Hematopoietic multipotent progenitor cell treated with erythropoietin and hydrocortisone succinate and interleukin-3 and kit ligand, for 8 days (in vitro differentiated cells): ENCODE data around the gene SHROOM1.
"Not testable (repeated sequence)": the region's sequence is repeated elsewhere in the genome, so short reads cannot be mapped to it uniquely, and the experiment has no call there.

Source experiments
- DNase-seq: peaks from one replicate; pipeline ENCODE4 v3.0.0-alpha.2; 2015

Gene SHROOM1

DNA sequence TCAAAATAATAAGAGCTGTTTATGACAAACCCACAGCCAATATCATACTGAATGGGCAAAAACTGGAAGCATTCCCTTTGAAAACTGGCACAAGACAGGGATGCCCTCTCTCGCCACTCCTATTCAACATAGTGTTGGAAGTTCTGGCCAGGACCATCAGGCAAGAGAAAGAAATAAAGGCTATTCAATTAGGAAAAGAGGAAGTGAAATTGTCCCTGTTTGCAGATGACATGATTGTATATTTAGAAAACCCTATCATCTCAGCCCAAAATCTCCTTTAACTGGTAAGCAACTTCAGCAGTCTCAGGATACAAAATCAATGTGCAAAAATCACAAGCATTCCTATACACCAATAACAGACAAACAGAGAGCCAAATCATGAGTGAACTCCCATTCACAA is 26.2 kb downstream of the SHROOM1 start:
- DNase-seq, result not testable (repeated sequence)

GRCh38 chr5:132802685-132803066 is 27.8 kb downstream of the SHROOM1 start:
- DNase-seq, result not testable (repeated sequence)

GRCh38 chr5:132802044-132802684 is 28.3 kb downstream of the SHROOM1 start:
- DNase-seq, result no peak

DNA sequence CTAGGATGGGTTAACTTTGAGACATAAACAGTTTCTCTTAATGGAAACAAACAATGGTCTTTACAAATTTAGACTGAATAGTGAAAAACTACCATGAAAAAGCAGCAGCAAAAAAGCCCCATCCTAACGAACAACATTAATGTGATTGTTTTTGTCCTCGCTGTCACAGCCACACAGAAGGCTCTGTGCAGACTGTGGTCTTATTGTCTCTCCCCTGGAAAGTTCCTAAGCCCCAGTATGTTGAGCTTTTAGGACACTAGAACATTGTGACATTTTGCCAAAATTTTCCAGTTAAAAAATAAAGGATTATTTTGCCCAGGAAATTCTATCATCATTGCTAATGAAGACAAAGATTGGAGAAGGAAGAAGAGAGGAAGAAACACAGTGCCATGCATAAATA is 29.9 kb downstream of the SHROOM1 start:
- no peak for DNase-seq

DNA sequence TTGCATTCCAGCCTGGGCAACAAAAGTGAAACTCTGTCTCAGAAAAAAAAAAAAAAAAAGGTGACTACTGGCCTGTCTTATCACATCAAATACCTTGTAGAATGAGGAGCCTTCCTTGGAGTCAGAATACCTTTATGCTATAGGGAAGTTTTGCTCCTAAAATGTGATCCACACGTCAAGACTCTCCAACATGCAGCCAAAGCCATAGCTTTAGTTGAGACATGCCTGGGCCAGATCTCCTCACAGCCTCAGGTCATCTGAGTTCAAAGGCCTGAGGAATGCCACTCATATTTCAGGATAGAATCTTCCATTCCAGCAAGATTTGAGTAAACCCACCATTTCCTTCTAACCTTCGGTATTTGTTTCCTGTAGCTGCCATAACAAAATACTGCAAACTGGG is 31.1 kb downstream of the SHROOM1 start:
- no peak for DNase-seq

- no peak for DNase-seq
Measured at GRCh38 chr5:132797651-132798050, 32.8 kb downstream of the SHROOM1 start.

DNA sequence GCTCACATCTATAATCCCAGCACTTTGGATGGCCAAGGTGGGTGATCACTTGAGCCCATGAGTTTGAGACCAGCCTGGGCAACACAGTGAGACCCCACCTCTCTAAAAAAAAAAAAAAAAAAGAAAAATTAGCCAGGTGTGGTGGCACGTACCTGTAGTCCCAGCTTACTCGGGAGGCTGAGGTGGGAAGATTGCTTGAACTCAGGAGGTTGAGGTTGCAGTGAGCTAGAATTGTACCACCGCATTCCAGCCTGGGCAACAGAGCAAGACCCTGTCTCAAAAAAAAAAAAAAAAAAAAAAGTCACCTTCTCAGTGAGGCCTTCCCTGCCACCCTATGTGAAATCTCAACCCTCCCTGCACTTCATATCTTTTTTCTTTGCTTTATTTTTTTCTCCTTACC is 39.4 kb downstream of the SHROOM1 start:
- no peak for DNase-seq

DNA sequence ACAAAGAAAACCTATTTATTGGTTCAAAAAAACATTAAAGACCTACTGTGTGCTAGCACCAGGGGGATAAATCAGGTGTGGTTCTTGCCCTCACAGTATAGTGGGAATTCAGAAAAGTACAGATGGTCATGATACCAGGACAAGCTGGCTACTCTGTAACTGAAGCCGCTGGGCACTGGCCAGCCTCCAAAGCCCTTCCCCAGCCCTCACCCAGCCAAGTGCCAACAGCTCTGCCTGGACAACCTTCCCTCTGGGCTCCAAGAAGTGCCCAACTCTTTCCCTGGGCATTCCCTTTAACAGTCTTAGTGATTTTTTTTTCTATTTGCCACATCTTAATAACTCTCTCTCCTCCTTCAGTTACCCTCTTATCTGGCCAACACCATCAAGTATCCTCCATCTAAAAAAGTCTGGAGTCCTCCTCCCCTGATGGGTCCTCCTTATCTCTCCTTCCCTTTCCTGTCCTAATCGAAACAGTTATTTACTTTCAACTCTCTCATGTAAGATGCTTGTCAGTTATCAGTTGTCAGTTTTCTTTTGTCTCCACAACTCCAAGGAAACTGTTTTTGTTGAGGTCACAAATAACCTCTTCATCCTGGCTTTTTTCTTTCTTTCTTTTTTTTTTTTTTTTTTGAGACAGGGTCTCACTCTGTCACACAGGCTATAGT is 40.1 kb downstream of the SHROOM1 start:
- DNase-seq, result peak; percentile 58

GRCh38 chr5:132788990-132789886 is 41.2 kb downstream of the SHROOM1 start:
- DNase-seq, result no peak

GRCh38 chr5:132788508-132788907 is 41.9 kb downstream of the SHROOM1 start:
- DNase-seq, result peak; percentile 56

DNA sequence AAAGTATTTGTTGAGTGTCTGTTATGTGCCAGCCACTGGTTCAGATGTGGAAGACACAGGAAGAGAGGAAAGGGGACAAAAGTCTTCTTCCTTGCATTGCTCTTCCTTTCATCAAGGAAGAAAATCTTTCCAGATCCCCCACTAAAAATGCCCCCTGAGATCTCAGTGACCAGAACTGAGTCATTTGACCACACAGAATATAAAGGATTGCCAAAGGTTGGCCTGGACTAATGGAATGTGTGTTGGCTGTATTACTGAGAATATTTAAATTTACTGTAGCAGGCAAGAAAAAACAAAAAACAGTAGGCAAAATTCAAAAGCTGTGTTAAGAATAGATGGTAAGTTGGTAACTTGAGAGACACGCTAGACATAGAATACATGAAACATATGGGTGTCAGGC is 43.4 kb downstream of the SHROOM1 start:
- DNase-seq, result no peak

- no peak for DNase-seq
Measured at GRCh38 chr5:132785864-132786263, 44.6 kb downstream of the SHROOM1 start.

DNA sequence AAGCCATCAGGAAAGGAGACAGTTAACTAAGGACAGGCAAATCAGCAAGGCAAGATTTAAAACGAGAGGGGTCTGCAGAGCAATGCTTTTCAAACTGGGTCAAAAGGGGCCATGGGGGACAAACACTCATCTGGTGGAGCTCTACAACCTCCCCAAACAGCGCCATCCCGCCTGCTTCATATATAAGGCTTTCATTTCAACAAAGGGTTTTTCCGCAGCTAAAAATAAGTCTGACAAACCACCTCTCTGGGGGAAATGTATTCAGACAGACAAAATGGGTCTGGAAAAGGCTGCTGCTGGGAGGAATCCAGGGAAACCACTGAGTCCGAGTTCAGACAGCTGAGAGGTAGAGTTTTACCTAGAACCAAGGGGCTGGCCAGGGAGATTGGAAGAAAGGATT is 45.1 kb downstream of the SHROOM1 start:
- no peak for DNase-seq

- DNase-seq, result no peak
Measured at GRCh38 chr5:132782101-132782500, 48.3 kb downstream of the SHROOM1 start.

GRCh38 chr5:132781029-132781428 is 49.4 kb downstream of the SHROOM1 start:
- no peak for DNase-seq

DNA sequence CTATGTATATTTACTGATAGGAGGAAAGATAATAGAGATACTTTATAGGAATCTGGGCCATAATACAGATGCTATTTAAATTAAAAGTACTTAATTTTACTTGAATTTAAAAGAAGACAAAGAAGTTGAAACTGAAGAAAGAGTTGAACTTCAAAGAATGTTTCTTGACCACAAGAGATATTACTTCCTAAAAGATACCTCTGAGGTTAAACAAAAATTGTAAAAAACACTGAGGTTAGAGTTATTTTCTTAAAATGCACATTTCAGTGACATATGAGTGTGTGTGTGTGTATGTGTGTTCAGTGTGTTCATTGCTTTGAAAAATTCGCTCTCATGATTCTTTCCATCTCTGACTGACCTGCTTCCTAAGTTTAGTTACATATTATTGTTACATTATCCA is 49.9 kb downstream of the SHROOM1 start:
- DNase-seq, result no peak

DNA sequence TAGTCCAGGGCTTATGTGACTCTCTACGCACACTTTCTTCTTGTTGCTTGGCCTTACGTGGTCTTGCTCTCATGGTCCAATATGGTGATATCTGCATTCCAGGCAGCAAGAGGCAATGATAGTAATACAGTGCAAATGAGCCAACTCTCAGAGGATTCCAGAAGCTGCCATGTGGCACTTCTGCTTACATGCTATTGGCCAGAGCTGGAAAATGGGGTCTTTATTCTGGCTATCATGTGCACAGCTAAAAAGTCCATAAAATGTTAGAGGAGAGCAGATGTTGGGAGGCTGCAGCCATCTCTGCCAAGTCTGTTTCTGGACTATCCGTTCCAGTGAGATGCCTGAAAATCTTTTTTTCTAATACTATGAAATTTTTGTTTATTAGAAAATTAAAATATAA is 50.5 kb downstream of the SHROOM1 start:
- DNase-seq, result no peak

- no peak for DNase-seq
Measured at GRCh38 chr5:132778856-132779255, 51.6 kb downstream of the SHROOM1 start.

DNA sequence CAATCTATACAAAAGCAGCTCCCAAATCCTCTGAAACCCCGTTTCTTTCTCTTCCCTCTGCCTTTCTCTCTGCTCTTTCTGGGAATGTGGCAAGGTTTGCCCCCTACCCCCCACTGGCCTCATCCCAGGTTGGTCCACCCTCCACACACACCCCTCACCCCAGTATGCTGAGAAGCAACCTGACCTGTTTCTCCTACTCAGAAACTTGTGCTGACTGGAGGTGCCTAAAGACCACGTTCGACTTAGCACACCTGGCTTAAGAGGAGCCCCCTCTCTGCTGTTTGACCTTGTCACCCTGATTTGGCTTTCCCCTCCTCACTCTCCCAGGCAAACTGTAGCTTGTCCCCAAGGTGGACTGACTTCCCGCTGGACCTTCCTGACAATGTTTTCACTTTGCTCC is 52.3 kb downstream of the SHROOM1 start:
- DNase-seq, result no peak

DNA sequence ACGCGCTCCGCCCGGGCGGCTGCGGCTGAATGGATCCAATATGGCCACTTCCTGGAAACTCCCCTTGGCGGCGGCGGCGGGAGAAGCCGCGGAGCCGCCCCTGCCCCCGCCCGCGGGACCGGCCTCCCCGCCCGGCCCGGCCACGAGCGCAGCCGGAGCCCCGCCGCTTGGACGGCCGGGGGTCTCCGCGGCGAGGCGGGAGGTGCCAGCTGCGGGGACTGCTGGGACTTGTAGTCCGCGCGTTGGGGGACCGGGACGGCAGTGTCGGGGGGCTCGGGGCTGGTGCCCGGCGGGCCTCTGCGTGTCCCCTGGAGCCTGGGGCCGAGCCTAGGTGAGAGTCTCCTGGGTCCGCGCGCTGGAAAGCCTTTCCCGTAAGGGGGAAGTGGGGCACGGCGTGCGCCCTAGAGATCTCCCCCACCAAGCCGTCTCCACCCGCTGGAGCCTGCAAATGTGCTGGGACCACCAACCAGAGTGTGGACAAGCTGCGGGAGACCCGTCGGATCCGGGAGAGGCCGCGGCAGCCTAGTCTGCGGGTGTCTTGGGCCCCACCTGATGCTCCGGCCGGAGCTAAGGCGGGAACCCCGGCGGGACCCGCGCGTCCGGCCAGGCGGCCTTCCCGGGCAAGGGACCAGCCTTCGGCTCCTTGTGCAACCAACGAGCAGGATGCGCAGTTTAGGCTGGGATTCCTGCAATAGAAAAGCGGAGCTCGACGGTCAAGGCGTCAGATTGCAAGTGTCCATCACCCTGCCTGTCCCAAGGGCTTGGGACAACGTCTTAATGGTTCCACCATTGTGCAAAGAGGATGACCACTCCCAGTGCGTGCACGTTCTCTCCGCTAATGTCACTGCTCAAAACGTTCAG is 53.0 kb downstream of the SHROOM1 start, which contains the start of gene SEPTIN8:
TSS of gene SEPTIN8 (minus strand) at position 31 of the 861 bp plus-strand sequence. CDS start 102 bp downstream, outside the sequence.
- DNase-seq, result peak; percentile 35

DNA sequence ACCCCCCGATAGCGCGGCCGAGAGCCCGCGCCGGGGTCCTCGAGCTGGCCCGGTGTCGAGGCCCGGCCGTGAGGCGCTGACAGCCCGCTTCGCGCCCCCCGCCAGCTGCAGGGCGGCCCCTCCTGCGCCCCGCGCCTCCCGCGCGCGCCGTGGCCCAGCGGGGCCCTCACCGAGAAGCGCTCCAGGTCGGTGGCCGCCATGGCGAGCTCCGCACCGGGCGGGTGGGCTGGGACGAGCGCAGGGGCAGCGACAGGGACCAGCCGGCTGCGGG is 53.6 kb downstream of the SHROOM1 start:
- no peak for DNase-seq

DNA sequence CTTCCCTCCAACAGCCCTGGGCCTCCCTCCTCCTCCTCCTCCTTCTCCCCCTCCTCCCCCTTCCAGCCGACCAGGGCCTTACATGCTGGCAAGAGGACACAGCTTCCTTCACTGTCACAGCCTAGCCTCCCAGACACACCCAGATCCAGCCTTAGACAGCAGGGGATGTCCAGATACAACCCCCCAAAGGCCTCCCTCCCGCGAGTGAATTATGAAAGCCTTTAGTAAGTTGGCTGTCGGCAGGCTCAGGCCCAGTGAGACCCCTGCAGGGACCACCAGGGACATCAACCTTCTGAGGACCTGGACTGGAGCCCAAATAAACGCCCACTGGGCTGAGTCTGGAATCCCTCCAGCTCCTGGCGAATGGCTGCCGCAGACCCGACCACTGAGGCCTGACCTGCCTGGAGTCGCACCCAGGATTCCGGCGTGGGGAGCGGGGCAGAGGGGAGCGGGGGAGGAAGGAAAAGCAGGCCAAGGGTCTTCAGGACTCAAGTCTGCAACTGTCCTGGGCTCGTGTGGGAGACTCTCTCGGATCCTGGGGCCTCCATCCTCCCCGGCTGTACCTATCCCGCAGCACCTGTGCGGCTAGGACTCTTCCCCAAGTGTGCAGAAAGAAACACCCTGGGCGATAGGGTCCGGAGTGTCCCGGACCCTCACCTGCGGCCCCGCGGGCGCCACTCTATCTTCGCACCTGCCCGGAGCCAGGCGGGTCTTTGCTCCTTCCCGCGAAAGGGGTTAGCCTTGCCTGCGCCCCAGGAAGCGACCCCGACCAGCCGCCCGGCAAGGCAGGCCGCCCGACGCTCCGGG is 54.1 kb downstream of the SHROOM1 start:
- peak; percentile 51 for DNase-seq
